ENCODE measurements around the gene TMEM150B. TPM values are rescaled to one million over a fixed set of nuclear protein-coding genes. Genes with fewer than 3 reads are reported as not detected.
A peak's percentile ranks its signal among the peaks of the same experiment; 100 is the strongest.

The TMEM150B gene
- total RNA-seq, 1 donor from 2014 or later, result not detected

- Mint-ChIP-seq H3K4me1 (peaks cover 24% of the 10 kb centered on the region), H3K27me3 (ENCODE audit: low read depth) (no peaks in the 10 kb centered on the region), H3K9me3 (no peaks in the 10 kb centered on the region), H3K27ac (ENCODE audit: unreplicated experiment) (no peak overlapping the region), H3K36me3 (ENCODE audit: low read depth) (peaks cover 15% of the 10 kb centered on the region), H3K4me3 (no peak overlapping the region)
- no peak for TF ChIP-seq CTCF (conservative IDR thresholded peaks at IDR 0.05)
- no peak for DNase-seq (ENCODE audit: low read depth, low spot score)
Measured at GRCh38 chr19:55309448-55309847, 15.7 kb downstream of the TMEM150B start.

GRCh38 chr19:55308281-55308680 lies 16.9 kb downstream of the TMEM150B start:
- H3K27ac Mint-ChIP-seq (ENCODE audit: unreplicated experiment), result no peak overlapping the region
- no peaks in the 10 kb centered on the region for H3K27me3 Mint-ChIP-seq (ENCODE audit: low read depth)
- H3K36me3 Mint-ChIP-seq (ENCODE audit: low read depth), result peaks cover 15% of the 10 kb centered on the region
- TF ChIP-seq CTCF (conservative IDR thresholded peaks at IDR 0.05), result no peak
- H3K9me3 Mint-ChIP-seq, result no peaks in the 10 kb centered on the region
- peaks cover 20% of the 10 kb centered on the region for H3K4me1 Mint-ChIP-seq
- H3K4me3 Mint-ChIP-seq, result no peak overlapping the region
- DNase-seq (ENCODE audit: low read depth, low spot score), result no peak

DNA sequence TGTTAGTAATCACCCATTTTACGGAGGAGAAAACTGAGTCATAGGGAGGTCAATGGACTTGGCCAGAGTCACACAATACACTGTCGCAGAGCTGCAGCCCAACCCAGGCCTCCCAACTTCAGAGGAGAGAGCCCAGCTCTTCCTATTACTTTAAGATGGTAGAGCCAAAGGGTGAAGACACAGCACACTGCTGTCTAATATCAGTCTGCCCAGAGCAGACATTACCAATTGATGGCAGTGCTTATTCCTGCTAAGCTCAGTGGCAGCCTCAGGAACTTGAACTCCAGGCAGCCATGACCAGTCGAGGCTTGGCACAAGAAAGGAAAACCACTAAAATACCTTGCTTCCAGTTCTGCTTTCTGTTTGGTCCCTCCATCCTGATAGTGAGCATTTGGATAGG lies 18.4 kb downstream of the TMEM150B start:
- peaks cover 15% of the 10 kb centered on the region for H3K36me3 Mint-ChIP-seq (ENCODE audit: low read depth)
- H3K27me3 Mint-ChIP-seq (ENCODE audit: low read depth), result no peaks in the 10 kb centered on the region
- H3K9me3 Mint-ChIP-seq, result no peaks in the 10 kb centered on the region
- H3K27ac Mint-ChIP-seq (ENCODE audit: unreplicated experiment), result no peak overlapping the region
- H3K4me1 Mint-ChIP-seq, result peaks cover 20% of the 10 kb centered on the region
- H3K4me3 Mint-ChIP-seq, result no peak overlapping the region
- DNase-seq (ENCODE audit: low read depth, low spot score), result no peak
- no peak for TF ChIP-seq CTCF (conservative IDR thresholded peaks at IDR 0.05)

- no peak for DNase-seq (ENCODE audit: low read depth, low spot score)
- H3K27me3 Mint-ChIP-seq (ENCODE audit: low read depth), result no peaks in the 10 kb centered on the region
- no peaks in the 10 kb centered on the region for H3K9me3 Mint-ChIP-seq
- H3K27ac Mint-ChIP-seq (ENCODE audit: unreplicated experiment), result no peak overlapping the region
- TF ChIP-seq CTCF (conservative IDR thresholded peaks at IDR 0.05), result no peak
- H3K4me1 Mint-ChIP-seq, result peaks cover 27% of the 10 kb centered on the region
- H3K4me3 Mint-ChIP-seq, result no peak overlapping the region
- H3K36me3 Mint-ChIP-seq (ENCODE audit: low read depth), result peaks cover 15% of the 10 kb centered on the region
Measured at GRCh38 chr19:55305983-55306562, 19.1 kb downstream of the TMEM150B start.

GRCh38 chr19:55305491-55305890 lies 19.6 kb downstream of the TMEM150B start:
- peaks cover 32% of the 10 kb centered on the region for H3K4me1 Mint-ChIP-seq
- no peaks in the 10 kb centered on the region for H3K9me3 Mint-ChIP-seq
- TF ChIP-seq CTCF (conservative IDR thresholded peaks at IDR 0.05), result no peak
- peaks cover 15% of the 10 kb centered on the region for H3K36me3 Mint-ChIP-seq (ENCODE audit: low read depth)
- DNase-seq (ENCODE audit: low read depth, low spot score), result no peak
- H3K27me3 Mint-ChIP-seq (ENCODE audit: low read depth), result no peaks in the 10 kb centered on the region
- H3K27ac Mint-ChIP-seq (ENCODE audit: unreplicated experiment), result peak overlapping the region; percentile 62
- H3K4me3 Mint-ChIP-seq, result peak overlapping the region; percentile 81
